Panc1 (cell line): ENCODE measurements around the gene RAB30. TPM values are rescaled to one million over a fixed set of nuclear protein-coding genes. Genes with fewer than 3 reads are reported as not detected.
A peak's percentile ranks its signal among the peaks of the same experiment; 100 is the strongest.

Experiments used
- ATAC-seq: fragments of 200-7000 bp; cut with Tn5 transposase; 2 replicates; pipeline ENCODE4 v1.9.1; 2020; ENCODE audit warnings: mild to moderate bottlenecking, moderate library complexity
- BruUV-seq: library from RNA; stranded (reverse); fragments of 400-500 nt; replicated peaks from 2 replicates; lab custom pipeline; 2021; lab: Mats Ljungman, UMichigan
- CTCF ChIA-PET: fragments of 300-600 bp; sonication (Branson Sonifier 250); formaldehyde crosslinking; loops from one replicate; lab custom pipeline; 2022; ENCODE audit warnings: antibody characterized with exemption; lab: Charles Lee
- POLR2A ChIA-PET: fragments of 300-600 bp; sonication (Branson Sonifier 250); formaldehyde crosslinking; loops from one replicate; lab custom pipeline; 2022; ENCODE audit warnings: antibody characterized with exemption; lab: Charles Lee
- DNase-seq: peaks from one replicate; pipeline ENCODE4 v3.0.0-alpha.2; 2010; ENCODE audit warnings: low read depth, low spot score
- H3K27ac ChIP-seq: 2 replicates; pipeline ENCODE4 v1.5.1; 2011; ENCODE audit warnings: mild to moderate bottlenecking, low read length, inconsistent platforms
- H3K27me3 ChIP-seq: fragments of 200-500 bp; sonication (Bioruptor generic); 2 replicates; pipeline ENCODE4 v1.6.0; 2014; ENCODE audit warnings: low read length, inconsistent platforms; ENCODE audit not compliant: control insufficient read depth, insufficient read depth
- H3K36me3 ChIP-seq: fragments of 200-500 bp; sonication (Bioruptor generic); 2 replicates; pipeline ENCODE4 v1.5.1; 2014; ENCODE audit warnings: inconsistent platforms, mild to moderate bottlenecking, low read length, moderate library complexity; ENCODE audit not compliant: control insufficient read depth, insufficient read depth
- H3K4me1 ChIP-seq: 2 replicates; pipeline ENCODE4 v1.5.1; 2011; ENCODE audit warnings: inconsistent platforms, mild to moderate bottlenecking, low read length, moderate library complexity; ENCODE audit not compliant: control insufficient read depth, insufficient read depth
- H3K4me3 ChIP-seq, 2 experiments: 2 replicates each; pipeline ENCODE4 v1.5.1; 2011 to 2012; ENCODE audit warnings: low read depth in 2 of 2, low read length in 2 of 2, mild to moderate bottlenecking in 2 of 2, inconsistent platforms in 1 of 2, moderate library complexity in 1 of 2
- H3K9me3 ChIP-seq: fragments of 200-500 bp; sonication (Bioruptor generic); 2 replicates; pipeline ENCODE4 v1.5.1; 2014; ENCODE audit warnings: low read depth, mild to moderate bottlenecking, inconsistent platforms, low read length, moderate library complexity; ENCODE audit not compliant: control insufficient read depth, insufficient read depth
- CTCF ChIP-seq: fragments of 450-650 bp; IDR thresholded peaks from 2 replicates; pipeline ENCODE4 v1.5.1; 2017; ENCODE audit warnings: mild to moderate bottlenecking
- POLR2AphosphoS5 ChIP-seq: IDR thresholded peaks from 2 replicates; pipeline ENCODE4 v1.6.1; 2012; ENCODE audit warnings: mild to moderate bottlenecking, low read depth, low read length, moderate library complexity
- REST ChIP-seq, 2 experiments: IDR thresholded peaks; 2 replicates each; pipeline ENCODE4 v1.6.1; 2011 to 2012; ENCODE audit warnings: low read depth in 2 of 2, control low read depth in 1 of 2, low read length in 1 of 2, mild to moderate bottlenecking in 1 of 2, moderate library complexity in 1 of 2; ENCODE audit not compliant: insufficient read depth in 1 of 2
- SIN3A ChIP-seq: IDR thresholded peaks from 2 replicates; pipeline ENCODE4 v1.6.1; 2012; ENCODE audit warnings: low read depth, mild to moderate bottlenecking, low read length, moderate library complexity, borderline replicate concordance; ENCODE audit not compliant: insufficient read depth
- TCF7L2 ChIP-seq: IDR thresholded peaks from 2 replicates; pipeline ENCODE4 v1.6.1; 2011; ENCODE audit warnings: mild to moderate bottlenecking, low read depth, low read length, inconsistent platforms
- in situ Hi-C: cut with HindIII; loops from 2 replicates; pipeline ENCODE4 v1.10.0; 2016; ENCODE audit warnings: low sequenced_read_pairs, low pct_unique_long_range_greater_than_20kb
- intact Hi-C: fragments of 100-400 bp; cut with micrococcal nuclease; formaldehyde crosslinking; loops from one replicate; pipeline ENCODE4 v1.10.0; 2022; ENCODE audit not compliant: unreplicated experiment
- total RNA-seq: library from RNA; stranded (reverse); gene quantifications from one replicate; pipeline ENCODE4 v1.2.1, GENCODE V29; 2021; ENCODE audit not compliant: unreplicated experiment

RAB30 gene
- total RNA-seq, 1 experiment from 2014 or later = 19.0 TPM

- peaks cover 6% of the 10 kb centered on the region for H3K36me3 ChIP-seq
- H3K27me3 ChIP-seq = no peaks in the 10 kb centered on the region
- in situ Hi-C loops = no loop called here
- no peak for ATAC-seq
- intact Hi-C loops = no loop called here
- ChIA-PET CTCF (no interaction called here), POLR2A (no interaction called here)
- H3K27ac ChIP-seq = no peak overlapping the region
- H3K4me1 ChIP-seq = peaks cover 23% of the 10 kb centered on the region
- TF ChIP-seq POLR2AphosphoS5 (no peak), REST (IDR thresholded peaks at IDR 0.05; ENCODE audit: insufficient read depth in 1 of 2, low read depth in 2 of 2, low read length in 1 of 2) (no peak), TCF7L2 (no peak), CTCF (no peak), SIN3A (no peak)
- no peak for DNase-seq
- no peaks in the 10 kb centered on the region for H3K9me3 ChIP-seq
- BruUV-seq = no TSS peak
- H3K4me3 ChIP-seq = no peak overlapping the region; a peak in 1 of 4 replicates
These were observed 3.1 kb downstream of the RAB30 start for GRCh38 chr11:83068568-83068967.

GRCh38 chr11:83064011-83064410 lies 7.7 kb downstream of the RAB30 start:
- in situ Hi-C loops (no loop called here), intact Hi-C loops (no loop called here)
- Histone ChIP-seq H3K36me3 (no peaks in the 10 kb centered on the region), H3K9me3 (no peaks in the 10 kb centered on the region), H3K27me3 (no peaks in the 10 kb centered on the region), H3K4me1 (peaks cover 8% of the 10 kb centered on the region), H3K4me3 (no peak overlapping the region), H3K27ac (no peak overlapping the region)
- ChIA-PET POLR2A (interaction anchor here (0.5 to 0.6 kb wide), 3 partner anchors 41 to 107 kb away, joined by 3 read pairs; no protein-coding TSS in a partner anchor), CTCF (no interaction called here)
- ATAC-seq (no peak), DNase-seq (no peak)
- BruUV-seq = no TSS peak
- TF ChIP-seq POLR2AphosphoS5 = no peak

GRCh38 chr11:83063073-83063754 lies 8.5 kb downstream of the RAB30 start:
- Histone ChIP-seq H3K36me3 (no peaks in the 10 kb centered on the region), H3K27me3 (no peaks in the 10 kb centered on the region), H3K4me1 (peaks cover 5% of the 10 kb centered on the region), H3K4me3 (no peak overlapping the region), H3K27ac (peak overlapping the region; percentile 18; the same call in 1 of the 2 replicates), H3K9me3 (no peaks in the 10 kb centered on the region)
- ChIA-PET CTCF (no interaction called here), POLR2A (interaction anchor here (0.7 kb wide), 1 partner anchor 107 kb away, joined by 6 read pairs; no protein-coding TSS in a partner anchor)
- no peak for ATAC-seq
- in situ Hi-C loops = no loop called here
- no TSS peak for BruUV-seq
- intact Hi-C loops = no loop called here
- TF ChIP-seq REST (IDR thresholded peaks at IDR 0.05; ENCODE audit: insufficient read depth in 1 of 2, low read depth in 2 of 2, low read length in 1 of 2) (no peak), CTCF (no peak), TCF7L2 (no peak), SIN3A (no peak), POLR2AphosphoS5 (no peak)
- no peak for DNase-seq
